Activated T-cell treated with anti-CD3 and anti-CD28 coated beads for 1 hour (primary cell): ENCODE measurements around the gene MICAL2.

Experiments
- DNase-seq: peaks from one replicate; pipeline ENCODE4 v3.0.0-alpha.2; 2020; ENCODE audit warnings: low read depth

Gene MICAL2

DNA sequence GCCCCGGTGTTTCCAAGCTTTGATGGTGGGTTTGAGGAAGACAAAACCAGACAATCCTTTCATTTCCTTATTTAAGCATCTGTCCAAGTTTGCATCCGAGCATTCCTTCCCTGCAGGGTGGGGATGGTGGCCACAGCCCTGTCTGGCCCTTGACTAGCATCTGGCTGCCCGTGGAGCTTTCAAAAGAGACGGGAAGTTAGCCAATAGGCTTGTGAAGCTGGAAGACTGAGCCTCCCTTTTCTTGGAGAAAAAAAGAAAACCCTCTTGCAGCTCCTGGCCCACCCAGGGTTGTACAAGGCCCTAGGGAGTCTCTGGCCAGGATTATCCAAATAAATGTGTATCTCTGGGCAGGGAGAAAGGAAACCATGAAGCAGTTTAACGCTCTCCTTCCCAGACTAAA is 60.6 kb downstream of the MICAL2 start:
- no peak for DNase-seq

DNA sequence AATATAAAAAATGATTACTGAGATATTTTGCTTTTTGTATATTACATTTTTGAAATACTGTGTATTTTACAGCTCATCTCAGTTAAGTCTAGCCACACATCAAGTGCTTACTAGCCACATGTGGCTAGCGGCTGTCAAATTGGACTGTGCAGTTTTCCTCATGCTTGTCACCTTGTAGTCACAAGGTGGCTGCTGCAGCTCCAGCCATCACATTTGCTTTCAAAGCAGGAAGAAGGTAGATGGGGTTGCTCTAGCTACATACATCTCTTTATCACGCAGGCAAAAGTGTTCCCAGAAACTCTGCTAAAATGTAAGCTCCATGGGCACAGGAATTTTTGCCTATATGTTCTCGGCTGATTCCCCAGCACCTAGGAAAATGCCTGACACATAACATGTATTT is 61.5 kb downstream of the MICAL2 start:
- DNase-seq: no peak

- no peak for DNase-seq
These were observed 62.2 kb downstream of the MICAL2 start for GRCh38 chr11:12172493-12173013.

GRCh38 chr11:12173111-12173510 is 62.7 kb downstream of the MICAL2 start:
- DNase-seq: no peak

DNA sequence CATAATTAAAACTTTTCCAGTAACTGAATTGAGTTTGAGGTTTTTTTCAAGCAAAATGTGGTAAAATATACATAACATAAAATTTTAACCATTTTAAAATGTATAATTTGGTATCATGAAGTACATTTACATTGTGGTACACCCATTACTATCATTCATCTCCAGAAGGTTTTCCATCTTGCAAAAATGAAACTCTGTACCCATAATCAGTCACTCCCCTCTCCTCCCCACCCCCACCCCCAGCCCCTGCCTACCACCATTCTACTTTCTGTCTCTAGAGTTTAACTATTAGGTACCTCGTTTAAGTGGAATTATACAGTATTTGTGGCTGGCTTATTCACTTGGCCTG is 63.7 kb downstream of the MICAL2 start:
- DNase-seq: no peak

DNA sequence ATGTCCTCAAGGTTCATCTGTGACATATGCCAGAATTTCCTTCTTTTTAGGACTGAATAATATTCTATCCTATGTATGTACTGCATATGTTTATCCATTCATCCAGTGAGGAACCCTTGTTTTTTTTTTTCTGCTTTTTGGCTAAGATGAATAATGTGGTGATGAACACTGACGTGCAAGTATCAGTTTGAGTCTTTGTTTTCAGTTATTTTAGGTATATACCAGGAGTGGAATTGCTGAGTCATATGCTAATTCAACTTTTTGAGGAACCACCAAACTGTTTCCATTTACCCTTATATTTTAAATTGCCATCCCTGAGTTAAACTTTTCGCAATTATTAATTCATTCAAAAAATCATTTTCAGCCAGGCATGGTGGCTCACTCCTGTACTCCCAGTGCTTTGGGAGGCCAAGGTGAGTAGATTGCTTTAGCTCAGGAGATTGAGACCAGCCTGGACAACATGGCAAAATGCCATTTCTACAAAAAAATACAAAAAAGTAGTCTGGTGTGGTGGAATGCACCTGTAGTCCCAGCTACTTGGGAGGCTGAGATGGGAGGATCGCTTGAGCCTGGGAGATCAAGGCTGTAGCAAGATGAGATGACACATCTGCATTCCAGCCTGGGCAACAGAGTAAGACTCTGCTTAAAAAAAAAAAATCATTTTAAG is 64.2 kb downstream of the MICAL2 start:
- DNase-seq: no peak

GRCh38 chr11:12175694-12176241 is 65.4 kb downstream of the MICAL2 start:
- DNase-seq: no peak

DNA sequence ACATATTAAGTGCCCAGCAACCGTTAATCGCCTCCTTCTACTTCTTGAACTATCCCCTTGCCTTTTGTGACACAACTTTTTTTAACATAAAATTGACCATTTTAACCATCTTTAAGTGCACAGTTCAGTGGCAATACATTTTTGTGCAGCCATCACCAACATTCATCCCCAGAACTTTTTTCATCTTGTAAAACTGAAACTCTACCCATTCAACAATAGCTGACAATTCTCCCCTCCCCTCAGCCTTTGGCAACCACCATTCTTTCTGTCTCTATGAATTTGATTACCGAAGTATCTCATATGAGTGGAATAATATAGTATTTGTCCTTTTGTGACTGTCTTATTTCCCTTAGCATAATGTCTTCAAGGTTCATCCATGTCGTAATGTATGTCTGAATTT is 66.0 kb downstream of the MICAL2 start:
- DNase-seq: no peak

DNA sequence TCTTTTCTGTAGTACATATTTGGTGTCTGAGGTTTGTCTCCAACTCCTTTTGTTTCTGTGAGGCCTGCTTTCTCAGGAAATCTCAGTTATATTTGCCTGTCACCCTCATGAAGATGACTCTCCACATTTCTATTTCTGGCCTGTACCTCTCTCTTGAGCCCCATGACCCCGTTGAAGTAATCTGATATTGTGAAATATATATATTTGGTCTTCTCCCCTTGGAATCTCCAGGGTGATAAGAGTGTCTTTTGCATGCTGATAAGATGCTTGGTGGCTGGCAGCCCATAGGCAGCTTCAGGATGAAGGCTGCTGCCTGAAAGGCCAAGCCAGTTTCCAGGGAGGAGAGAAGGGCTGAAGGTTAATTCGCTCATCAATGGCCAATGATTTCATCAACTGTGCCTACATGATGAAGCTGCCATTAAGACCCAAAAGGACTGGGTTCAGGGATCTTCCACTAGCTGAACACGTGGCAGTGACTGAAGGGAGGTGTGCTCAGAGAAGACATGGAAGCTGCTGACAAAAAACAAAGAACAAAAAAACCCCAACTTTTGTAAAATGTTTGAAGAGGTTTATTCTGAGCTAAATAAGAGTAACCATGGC is 67.4 kb downstream of the MICAL2 start:
- no peak for DNase-seq

DNA sequence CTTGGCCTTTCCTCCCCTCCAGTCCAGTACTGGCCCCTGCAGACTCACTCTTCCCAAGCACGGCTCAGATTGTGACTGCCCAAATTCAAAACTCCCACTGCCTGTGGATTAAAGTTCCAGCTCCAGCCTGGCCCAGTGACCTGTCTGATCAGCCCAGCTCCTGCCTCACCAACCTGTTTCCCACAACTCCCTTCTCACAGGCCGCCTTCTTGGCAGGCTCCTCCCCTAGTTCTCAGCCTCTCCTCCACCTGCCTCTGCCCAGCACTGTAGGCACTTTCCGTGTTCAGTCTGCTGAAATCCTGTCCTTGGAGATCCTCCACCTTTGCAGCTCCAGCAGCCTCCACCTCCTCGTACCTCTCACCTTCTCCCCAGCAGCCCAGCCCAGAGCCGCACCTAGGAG is 68.6 kb downstream of the MICAL2 start:
- no peak for DNase-seq

DNA sequence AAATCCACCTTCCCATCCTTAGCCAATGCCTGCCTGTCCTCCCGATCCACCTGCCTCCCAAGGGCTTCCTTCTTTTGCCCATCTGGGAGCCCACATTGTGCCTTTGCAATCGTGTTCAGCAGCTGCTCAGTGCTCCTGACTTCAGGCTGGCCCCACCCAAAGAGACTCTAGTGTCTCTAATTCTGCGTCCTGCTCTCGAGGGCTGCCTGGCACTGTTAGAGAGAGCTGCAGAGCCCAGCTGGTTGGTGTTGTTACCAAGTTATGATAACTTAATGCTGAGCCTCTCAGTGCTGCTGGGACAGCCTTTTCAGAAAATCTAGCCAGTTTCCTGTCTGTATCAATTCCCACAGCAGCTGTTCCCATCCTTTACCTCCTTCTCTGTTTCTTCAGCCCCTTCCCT is 69.1 kb downstream of the MICAL2 start:
- no peak for DNase-seq

- DNase-seq: no peak
These were observed 70.1 kb downstream of the MICAL2 start for GRCh38 chr11:12180257-12181205.

GRCh38 chr11:12182302-12182675 is 71.9 kb downstream of the MICAL2 start:
- DNase-seq: no peak

DNA sequence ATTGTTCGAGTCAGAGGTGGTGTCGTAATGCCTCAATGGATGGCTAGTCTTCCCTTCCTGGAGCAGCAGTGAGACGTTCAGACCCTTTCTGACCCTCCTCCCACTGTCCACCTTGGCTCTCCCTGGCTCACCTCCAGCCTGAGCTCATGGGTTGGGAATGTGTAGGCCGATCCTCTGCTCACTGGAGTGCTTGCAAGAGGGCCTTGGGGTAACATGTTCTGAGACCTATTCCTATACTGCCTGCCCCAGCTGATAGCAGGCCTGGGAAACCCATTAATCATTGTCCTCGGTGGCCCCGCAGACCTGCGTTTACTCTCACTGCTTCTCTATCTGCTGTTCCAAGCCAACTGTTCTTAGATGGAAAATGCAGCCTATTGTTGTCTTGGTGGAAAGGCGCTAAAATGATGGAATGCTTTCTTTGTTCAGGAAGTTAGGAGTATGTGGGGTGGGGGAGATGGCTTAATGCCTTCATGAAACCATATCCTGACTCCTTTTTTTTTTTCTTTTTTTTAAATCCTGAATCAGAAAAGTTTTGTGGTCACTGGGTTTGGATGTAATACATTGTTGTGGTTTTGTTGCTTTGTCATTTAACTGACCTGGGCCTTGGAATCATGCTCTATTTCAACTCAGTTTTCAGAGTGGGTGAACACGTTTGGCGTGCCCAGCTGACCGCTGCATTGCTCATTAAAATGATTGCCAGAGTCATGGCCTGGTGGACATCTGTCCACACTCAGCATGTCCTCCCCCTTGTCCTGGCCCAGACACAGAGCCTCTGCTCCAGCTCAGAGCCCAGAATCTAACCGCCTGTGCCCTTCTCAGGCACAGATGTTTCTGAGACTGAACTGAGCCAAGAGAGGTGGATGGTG is 72.5 kb downstream of the MICAL2 start:
- DNase-seq: no peak

GRCh38 chr11:12183827-12184620 is 73.6 kb downstream of the MICAL2 start:
- DNase-seq: no peak

DNA sequence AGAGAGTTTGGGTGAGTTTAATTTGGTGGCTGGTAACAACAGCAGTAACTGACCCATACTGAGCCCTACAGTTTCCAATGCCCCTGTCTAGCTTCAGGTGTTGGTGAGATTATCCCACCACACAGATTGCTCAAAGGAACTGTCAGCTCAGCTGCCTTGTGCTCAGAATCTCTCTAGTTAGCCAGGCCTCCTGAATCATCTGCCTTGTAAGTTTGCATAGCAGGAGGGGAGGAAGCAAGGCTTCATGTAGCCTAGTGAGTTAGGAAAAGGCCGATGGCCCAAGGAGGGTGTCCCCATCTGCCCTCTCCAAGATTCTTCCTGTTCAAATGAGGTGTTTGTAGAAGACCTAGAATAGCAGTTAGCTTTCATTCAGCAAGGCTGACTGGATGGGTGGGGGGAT is 74.3 kb downstream of the MICAL2 start:
- DNase-seq: no peak

DNA sequence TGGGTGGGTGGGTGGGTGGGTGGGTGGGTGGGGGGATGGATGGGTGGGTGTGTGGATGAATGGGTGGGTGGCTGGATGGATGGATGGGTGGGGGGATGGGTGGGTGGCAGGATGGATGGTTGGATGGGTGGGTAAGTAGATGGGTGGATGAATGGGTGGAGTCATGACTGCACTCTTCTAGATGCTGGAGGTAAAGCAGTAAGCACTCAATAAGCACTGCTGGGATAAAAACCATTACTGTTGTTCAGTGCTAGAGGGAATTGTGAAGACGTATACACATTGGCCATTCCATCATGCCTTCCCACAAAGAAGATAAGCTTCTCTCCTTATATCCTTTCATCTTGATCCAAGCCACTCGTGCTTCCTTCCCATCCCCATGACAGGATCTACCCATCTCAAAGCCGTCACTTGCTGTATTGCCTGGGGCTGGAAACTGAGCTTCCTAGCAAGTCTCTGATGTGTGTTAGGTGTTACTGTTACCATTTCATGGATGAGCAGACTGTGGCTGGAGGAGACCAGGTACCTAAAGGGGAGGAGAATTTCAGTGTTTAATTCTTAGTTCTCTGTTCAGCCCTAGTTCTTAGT is 74.8 kb downstream of the MICAL2 start:
- no peak for DNase-seq

- DNase-seq: no peak
These were observed 75.5 kb downstream of the MICAL2 start for GRCh38 chr11:12185914-12186313.

DNA sequence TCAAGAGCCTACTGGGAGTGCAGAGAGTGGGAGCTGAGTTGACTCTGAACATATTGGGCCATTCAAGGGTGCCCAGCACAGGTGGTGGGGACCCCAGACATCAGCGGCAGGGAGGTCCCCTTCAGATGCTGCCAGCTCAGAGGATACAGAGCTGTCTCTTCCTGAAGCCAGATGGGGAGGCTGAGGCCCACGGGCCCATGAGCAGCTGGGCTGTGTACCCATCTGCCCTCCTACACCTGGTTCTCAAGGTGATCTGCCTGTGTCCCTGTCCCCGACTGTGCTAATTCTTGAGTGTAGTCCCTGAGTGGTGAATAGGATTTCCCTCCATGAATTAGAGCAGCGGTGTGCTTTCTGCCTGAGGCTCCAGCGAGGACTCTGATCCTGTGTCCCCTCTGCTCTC is 76.3 kb downstream of the MICAL2 start:
- no peak for DNase-seq

- DNase-seq: no peak
These were observed 77.0 kb downstream of the MICAL2 start for GRCh38 chr11:12187399-12187798.
